ENCODE data around the gene IQSEC3.

GRCh38 chr12:91213-91612, 24.6 kb downstream of the IQSEC3 start:
- TF ChIP-seq CTCF (IDR thresholded peaks at IDR 0.05; ENCODE audit: poor library complexity) (no peak), EZH2 (IDR thresholded peaks at IDR 0.05; ENCODE audit: borderline replicate concordance) (no peak)
